Naive thymus-derived CD4-positive, alpha-beta T cell (primary cell): ENCODE measurements around the gene PRXL2A. TPM values are rescaled to one million over a fixed set of nuclear protein-coding genes. Genes with fewer than 3 reads are reported as not detected.

Source experiments
- ATAC-seq: fragments of 150-1000 bp; cut with Tn5 transposase; 2 replicates; pipeline ENCODE4 v1.10.0; 2021; ENCODE audit warnings: mild to moderate bottlenecking, moderate library complexity
- CTCF ChIA-PET: fragments of 350-600 bp; sonication (Branson Sonifier 250); formaldehyde crosslinking; loops from one replicate; lab custom pipeline; 2021; ENCODE audit warnings: antibody characterized with exemption; lab: Charles Lee
- POLR2A ChIA-PET: fragments of 350-600 bp; sonication (Branson Sonifier 250); formaldehyde crosslinking; loops from one replicate; lab custom pipeline; 2021; ENCODE audit warnings: antibody characterized with exemption, inconsistent platforms; lab: Charles Lee
- DNase-seq, 9 donors: peaks; one replicate each; pipeline versions ENCODE4 v3.0.0 to v3.0.0-alpha.2; 2020 to 2022; ENCODE audit warnings: mixed read lengths in 1 of 9
- H3K27ac ChIP-seq: one replicate; pipeline ENCODE4 v1.7.0; 2013; ENCODE audit warnings: mild to moderate bottlenecking, low read depth, low read length, moderate library complexity
- H3K27me3 ChIP-seq, 2 donors: one replicate each; pipeline ENCODE4 v1.7.0; 2013; ENCODE audit warnings: low read length in 2 of 2, mild to moderate bottlenecking in 2 of 2, moderate library complexity in 2 of 2; ENCODE audit not compliant: control insufficient read depth in 2 of 2, insufficient read depth in 2 of 2
- H3K36me3 ChIP-seq, 3 experiments: 1 replicate in 2 of 3; 2 replicates in 1 of 3; pipeline ENCODE4 v1.7.0; 2013; ENCODE audit warnings: low read length in 3 of 3, mild to moderate bottlenecking in 3 of 3, moderate library complexity in 1 of 3; ENCODE audit not compliant: insufficient read depth in 3 of 3, control insufficient read depth in 2 of 3
- H3K4me1 ChIP-seq, 2 donors: one replicate each; pipeline ENCODE4 v1.7.0; 2013; ENCODE audit warnings: low read length in 2 of 2, mild to moderate bottlenecking in 2 of 2, moderate library complexity in 1 of 2; ENCODE audit not compliant: control insufficient read depth in 2 of 2, insufficient read depth in 2 of 2
- H3K4me3 ChIP-seq: 2 replicates; pipeline ENCODE4 v1.7.0; 2013; ENCODE audit warnings: mild to moderate bottlenecking, low read length
- H3K9me3 ChIP-seq, 3 experiments: 1 replicate in 2 of 3; 2 replicates in 1 of 3; pipeline ENCODE4 v1.7.0; 2013; ENCODE audit warnings: low read length in 3 of 3; ENCODE audit not compliant: control insufficient read depth in 2 of 3
- H3K27ac Mint-ChIP-seq, 9 donors: one replicate each; pipeline ENCODE4 v1.8.0; 2020 to 2022; ENCODE audit warnings: mixed read lengths in 9 of 9, mild to moderate bottlenecking in 8 of 9, moderate library complexity in 5 of 9, inconsistent platforms in 2 of 9
- H3K27me3 Mint-ChIP-seq, 5 donors: one replicate each; pipeline ENCODE4 v1.8.0; 2021 to 2022; ENCODE audit warnings: mixed read lengths in 5 of 5, mild to moderate bottlenecking in 1 of 5
- H3K36me3 Mint-ChIP-seq, 5 donors: one replicate each; pipeline ENCODE4 v1.8.0; 2020 to 2022; ENCODE audit warnings: mixed read lengths in 5 of 5, mild to moderate bottlenecking in 3 of 5, inconsistent platforms in 1 of 5
- H3K4me1 Mint-ChIP-seq, 7 donors: one replicate each; pipeline ENCODE4 v1.8.0; 2020 to 2022; ENCODE audit warnings: mixed read lengths in 7 of 7, mild to moderate bottlenecking in 3 of 7, inconsistent platforms in 1 of 7
- H3K4me3 Mint-ChIP-seq, 10 donors: one replicate each; pipeline ENCODE4 v1.8.0; 2020 to 2022; ENCODE audit warnings: mild to moderate bottlenecking in 10 of 10, mixed read lengths in 10 of 10, moderate library complexity in 6 of 10, inconsistent platforms in 2 of 10
- H3K9me3 Mint-ChIP-seq, 11 donors: one replicate each; pipeline ENCODE4 v1.8.0; 2020 to 2022; ENCODE audit warnings: mixed read lengths in 11 of 11, mild to moderate bottlenecking in 4 of 11, inconsistent platforms in 1 of 11, moderate library complexity in 1 of 11
- intact Hi-C, 2 donors: fragments of 100-400 bp; cut with micrococcal nuclease; formaldehyde crosslinking; loops; one replicate each; pipeline ENCODE4 v1.15.1; 2023
- polyA plus RNA-seq, 2 donors: library from polyadenylated mRNA; unstranded; fragments of 300-500 nt; fragmentation: Illumina TruSeq; gene quantifications; one replicate each; pipeline ENCODE4 v1.2.3, GENCODE V29; 2021
- total RNA-seq, 6 experiments: library from RNA in 5 of 6; stranded (reverse) in 5 of 6; gene quantifications; 1 replicate in 5 of 6; 2 replicates in 1 of 6; pipeline ENCODE4 v1.2.3 and lab custom pipeline; 2021 to 2026

PRXL2A gene
- total and polyA plus RNA-seq, 7 experiments from 2014 or later, result 5.6 to 20.1 (median 8.6) TPM

DNA sequence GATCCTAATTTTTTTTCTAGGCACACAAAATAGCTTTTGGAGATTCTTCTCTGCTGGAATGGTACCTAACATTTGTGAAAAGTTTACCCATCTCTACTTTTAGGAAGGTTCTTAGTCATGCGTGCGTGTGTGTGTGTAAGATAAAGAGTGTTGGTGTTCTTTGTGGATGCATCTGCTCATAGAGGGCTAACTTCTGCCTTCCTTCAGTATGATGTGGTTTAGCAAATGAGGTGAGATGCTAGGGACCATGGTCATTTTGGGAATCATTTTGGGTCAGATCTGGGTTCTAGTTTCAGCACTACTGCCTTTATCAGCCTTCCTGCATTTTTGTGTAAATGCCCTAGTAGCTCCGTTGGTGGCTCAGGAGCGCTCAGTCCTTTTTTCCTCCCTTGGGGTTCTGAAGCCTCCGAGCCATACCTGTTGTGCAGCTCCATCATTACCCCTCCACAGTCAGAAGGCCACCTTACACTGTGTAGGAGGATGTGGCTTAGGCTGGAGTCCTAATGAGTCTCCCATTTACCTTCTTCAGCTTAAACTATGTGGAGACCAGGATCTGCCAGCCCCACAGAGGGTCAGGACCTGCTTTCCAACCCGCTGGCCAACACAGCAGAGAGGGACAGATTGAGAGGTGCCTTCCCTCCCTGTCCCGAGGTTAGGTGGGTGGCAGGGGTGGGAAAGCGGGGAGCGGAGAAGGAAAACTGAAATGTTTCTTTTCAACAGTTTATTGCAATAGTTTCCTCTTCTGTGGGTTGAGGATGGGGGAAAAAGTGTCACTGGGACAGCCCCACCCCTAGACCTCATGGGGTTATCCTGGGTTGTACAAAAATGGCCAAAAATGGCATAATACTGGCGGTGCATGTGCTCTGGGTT, 77.0 kb downstream of the PRXL2A start:
- peak overlapping the region; percentile 29 for H3K4me3 ChIP-seq
- peaks cover 10 to 49% (median 24%) of the 10 kb centered on the region in 5 donors for H3K36me3 Mint-ChIP-seq
- H3K27ac Mint-ChIP-seq, result peak overlapping the region; percentile 74 to 99 (median 87)
- ATAC-seq (peak; percentile 33), DNase-seq (no peak)
- CTCF ChIA-PET, result interaction anchor here (0.7 to 2.7 kb wide), 10 partner anchors 10 to 40 kb away, joined by 3 to 17 read pairs (median 6); no protein-coding TSS in a partner anchor
- no peaks in the 10 kb centered on the region for H3K27me3 Mint-ChIP-seq
- no peaks in the 10 kb centered on the region for H3K9me3 ChIP-seq
- H3K4me3 Mint-ChIP-seq, result peak overlapping the region; percentile 64 to 88 (median 78)
- H3K27me3 ChIP-seq, result no peaks in the 10 kb centered on the region
- POLR2A ChIA-PET, result interaction anchor here (1.0 to 14.6 kb wide), 7 partner anchors 8 to 41 kb away, joined by 3 to 608 read pairs (median 8); no protein-coding TSS in a partner anchor
- H3K36me3 ChIP-seq, result peaks cover 6 to 14% (median 7%) of the 10 kb centered on the region in 3 experiments
- peak overlapping the region; percentile 74 for H3K27ac ChIP-seq
- H3K9me3 Mint-ChIP-seq, result peaks cover 0 to 5% (median 0%) of the 10 kb centered on the region in 11 donors
- peaks cover 79 to 88% of the 10 kb centered on the region in 2 donors for H3K4me1 ChIP-seq
- peaks cover 69 to 100% (median 90%) of the 10 kb centered on the region in 7 donors for H3K4me1 Mint-ChIP-seq
- intact Hi-C loops, result loop anchor here (1.0 to 2.0 kb wide), 3 partner anchors 8 to 18 kb away; no protein-coding TSS in a partner anchor

DNA sequence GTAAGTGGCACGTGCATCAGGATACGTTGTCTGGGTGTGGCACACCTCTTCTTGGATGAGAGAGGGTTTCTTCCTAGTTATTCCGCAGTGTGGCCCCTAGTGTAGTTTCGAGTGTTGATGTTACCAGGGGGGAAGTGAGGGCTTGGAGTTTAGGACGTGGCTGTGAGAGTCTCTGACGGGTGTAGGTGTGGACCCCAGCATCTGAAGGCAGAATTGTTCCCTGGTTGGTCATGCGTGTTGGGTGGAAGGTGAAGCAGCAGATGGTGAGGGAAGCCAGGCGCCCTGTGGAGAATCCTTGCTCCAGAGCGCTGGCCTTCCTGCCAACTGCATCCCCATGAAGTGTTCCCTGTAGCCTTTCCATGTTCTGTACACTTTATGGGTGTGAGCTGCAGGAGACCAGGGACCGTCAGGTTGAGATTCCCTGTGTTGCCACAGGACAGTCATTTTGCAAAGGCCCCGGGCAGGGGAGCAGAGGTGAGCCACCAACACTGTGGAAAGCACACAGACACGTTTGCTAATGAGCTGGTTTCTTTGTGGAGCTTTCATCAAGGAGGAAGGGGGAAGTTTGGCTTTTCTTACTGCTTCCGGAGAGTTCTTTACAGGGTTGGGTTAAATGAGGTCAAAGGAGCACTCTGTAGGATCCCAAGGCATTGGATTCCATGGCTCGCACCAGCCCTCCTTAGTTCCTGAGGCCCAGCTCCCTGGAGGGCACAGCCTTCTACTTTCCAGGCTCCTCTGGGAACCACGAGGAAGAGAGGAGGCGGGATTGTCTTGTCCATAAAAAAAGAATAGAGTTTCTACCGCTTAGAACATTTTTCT, 77.8 kb downstream of the PRXL2A start:
- peaks cover 13 to 51% (median 28%) of the 10 kb centered on the region in 5 donors for H3K36me3 Mint-ChIP-seq

More for the DNA sequence above, 77.8 kb downstream of the PRXL2A start:
- Mint-ChIP-seq H3K9me3 (peaks cover 0 to 7% (median 0%) of the 10 kb centered on the region in 11 donors), H3K27me3 (no peaks in the 10 kb centered on the region), H3K27ac (peak overlapping the region; percentile 74 to 99 (median 87)), H3K4me1 (peaks cover 74 to 100% (median 90%) of the 10 kb centered on the region in 7 donors), H3K4me3 (peak overlapping the region; percentile 64 to 88 (median 78))
- Histone ChIP-seq H3K4me3 (peak overlapping the region; percentile 29), H3K27ac (peak overlapping the region; percentile 74), H3K4me1 (peaks cover 87 to 97% of the 10 kb centered on the region in 2 donors), H3K36me3 (peaks cover 6 to 22% (median 7%) of the 10 kb centered on the region in 3 experiments), H3K9me3 (no peaks in the 10 kb centered on the region), H3K27me3 (no peaks in the 10 kb centered on the region)
- intact Hi-C loops, result loop anchor here (1.0 to 2.0 kb wide), 6 partner anchors 7 to 31 kb away; partner anchors contain the start of gene TSPAN14 (in 1 of the 2)
- ChIA-PET CTCF (interaction anchor here (0.8 to 4.3 kb wide), 9 partner anchors 8 to 42 kb away, joined by 3 to 40 read pairs (median 5); no protein-coding TSS in a partner anchor), POLR2A (interaction anchor here (1.7 to 14.6 kb wide), 3 partner anchors 15 to 42 kb away, joined by 14 to 608 read pairs (median 182); no protein-coding TSS in a partner anchor)
- DNase-seq, result peak in 2 of 9 donors; percentile 41 to 54
- peak; percentile 40 for ATAC-seq

Other genes starting within 250 kb of the PRXL2A start
- gene ANXA11, start 203.0 kb upstream of the PRXL2A start, total RNA-seq, result 100 to 1,000 TPM; 189 to 247 (median 231) TPM
- gene ANXA11, start 203.0 kb upstream of the PRXL2A start, polyA plus RNA-seq, result 100 to 1,000 TPM; 212 to 278 TPM
- gene MAT1A, start 118.9 kb upstream of the PRXL2A start, total RNA-seq, result not detected
- not detected for gene MAT1A, start 118.9 kb upstream of the PRXL2A start, polyA plus RNA-seq
- gene DYDC1, start 51.8 kb upstream of the PRXL2A start, total RNA-seq, result not detected
- not detected for gene DYDC1, start 51.8 kb upstream of the PRXL2A start, polyA plus RNA-seq
- gene DYDC2, start 51.8 kb upstream of the PRXL2A start, total RNA-seq, result not detected
- gene DYDC2, start 51.8 kb upstream of the PRXL2A start, polyA plus RNA-seq, result not detected
- gene TSPAN14, start 45.8 kb downstream of the PRXL2A start, total RNA-seq, result 100 to 1,000 TPM; 135 to 165 (median 160) TPM
- 100 to 1,000 TPM; 179 to 386 TPM for gene TSPAN14, start 45.8 kb downstream of the PRXL2A start, polyA plus RNA-seq
- gene SH2D4B, start 129.4 kb downstream of the PRXL2A start, total RNA-seq, result under 1 TPM; 0.10 to 0.51 (median 0.14) TPM
- not detected for gene SH2D4B, start 129.4 kb downstream of the PRXL2A start, polyA plus RNA-seq